ENCODE measurements around the gene DYNLT2. TPM values are rescaled to one million over a fixed set of nuclear protein-coding genes. Genes with fewer than 3 reads are reported as not detected.

DYNLT2 gene
- total RNA-seq, 1 donor from 2014 or later = 1.6 TPM

DNA sequence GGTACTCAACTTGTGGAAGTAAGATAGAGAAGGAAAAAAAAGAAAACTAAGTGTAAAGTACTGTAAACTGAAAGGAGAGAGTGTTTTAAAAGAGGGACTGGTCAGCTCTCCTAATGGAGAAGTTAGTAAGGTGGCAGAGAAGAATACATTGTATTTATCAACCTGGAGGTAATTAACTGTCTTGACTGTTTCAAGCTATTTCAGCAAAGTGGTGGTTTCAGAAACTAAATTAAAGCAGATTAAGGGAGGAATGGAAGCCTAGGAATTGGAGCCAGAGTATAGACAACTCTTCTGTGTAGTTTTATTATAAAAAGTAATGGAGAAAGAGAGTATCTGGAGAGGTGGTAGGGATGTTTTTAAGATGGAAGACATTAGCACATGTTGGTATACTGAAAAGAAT is 24.4 kb downstream of the DYNLT2 start:
- DNase-seq = no peak
- ATAC-seq = no peak
- Histone ChIP-seq H3K27me3 (ENCODE audit: low read depth) (no peaks in the 10 kb centered on the region), H3K27ac (no peak overlapping the region), H3K36me3 (no peaks in the 10 kb centered on the region), H3K9me3 (no peaks in the 10 kb centered on the region), H3K4me3 (no peak overlapping the region), H3K4me1 (peaks cover 14% of the 10 kb centered on the region)
- TF ChIP-seq, protein P1, sequence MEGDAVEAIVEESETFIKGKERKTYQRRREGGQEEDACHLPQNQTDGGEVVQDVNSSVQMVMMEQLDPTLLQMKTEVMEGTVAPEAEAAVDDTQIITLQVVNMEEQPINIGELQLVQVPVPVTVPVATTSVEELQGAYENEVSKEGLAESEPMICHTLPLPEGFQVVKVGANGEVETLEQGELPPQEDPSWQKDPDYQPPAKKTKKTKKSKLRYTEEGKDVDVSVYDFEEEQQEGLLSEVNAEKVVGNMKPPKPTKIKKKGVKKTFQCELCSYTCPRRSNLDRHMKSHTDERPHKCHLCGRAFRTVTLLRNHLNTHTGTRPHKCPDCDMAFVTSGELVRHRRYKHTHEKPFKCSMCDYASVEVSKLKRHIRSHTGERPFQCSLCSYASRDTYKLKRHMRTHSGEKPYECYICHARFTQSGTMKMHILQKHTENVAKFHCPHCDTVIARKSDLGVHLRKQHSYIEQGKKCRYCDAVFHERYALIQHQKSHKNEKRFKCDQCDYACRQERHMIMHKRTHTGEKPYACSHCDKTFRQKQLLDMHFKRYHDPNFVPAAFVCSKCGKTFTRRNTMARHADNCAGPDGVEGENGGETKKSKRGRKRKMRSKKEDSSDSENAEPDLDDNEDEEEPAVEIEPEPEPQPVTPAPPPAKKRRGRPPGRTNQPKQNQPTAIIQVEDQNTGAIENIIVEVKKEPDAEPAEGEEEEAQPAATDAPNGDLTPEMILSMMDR (IDR thresholded peaks at IDR 0.05) = no peak
- intact Hi-C loops (cut with DNase I) = no loop called here

DNA sequence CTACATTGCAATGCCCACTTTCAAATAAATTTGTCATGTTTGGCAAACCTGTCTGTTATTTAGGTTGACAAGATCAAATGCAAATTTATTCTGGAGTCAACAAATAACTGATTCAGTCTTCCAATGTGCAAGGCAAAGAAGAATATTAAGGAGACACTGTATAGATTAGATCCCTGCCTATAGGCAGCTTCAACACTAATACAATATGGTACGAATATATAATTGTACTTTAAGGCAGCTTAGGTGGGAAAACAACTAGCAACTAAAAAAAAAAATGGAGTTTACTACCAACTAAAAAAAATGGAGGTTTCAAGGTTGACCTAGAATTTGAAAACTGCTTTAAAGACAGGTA is 25.3 kb downstream of the DYNLT2 start:
- no peak for DNase-seq
- intact Hi-C loops (cut with DNase I) = no loop called here
- no peak overlapping the region for H3K27ac ChIP-seq
- no peak overlapping the region for H3K4me3 ChIP-seq
- no peak for ATAC-seq
- TF ChIP-seq, protein P1 (IDR thresholded peaks at IDR 0.05) = no peak
- no peaks in the 10 kb centered on the region for H3K27me3 ChIP-seq (ENCODE audit: low read depth)
- H3K36me3 ChIP-seq = no peaks in the 10 kb centered on the region
- H3K9me3 ChIP-seq = no peaks in the 10 kb centered on the region
- H3K4me1 ChIP-seq = peaks cover 23% of the 10 kb centered on the region

DNA sequence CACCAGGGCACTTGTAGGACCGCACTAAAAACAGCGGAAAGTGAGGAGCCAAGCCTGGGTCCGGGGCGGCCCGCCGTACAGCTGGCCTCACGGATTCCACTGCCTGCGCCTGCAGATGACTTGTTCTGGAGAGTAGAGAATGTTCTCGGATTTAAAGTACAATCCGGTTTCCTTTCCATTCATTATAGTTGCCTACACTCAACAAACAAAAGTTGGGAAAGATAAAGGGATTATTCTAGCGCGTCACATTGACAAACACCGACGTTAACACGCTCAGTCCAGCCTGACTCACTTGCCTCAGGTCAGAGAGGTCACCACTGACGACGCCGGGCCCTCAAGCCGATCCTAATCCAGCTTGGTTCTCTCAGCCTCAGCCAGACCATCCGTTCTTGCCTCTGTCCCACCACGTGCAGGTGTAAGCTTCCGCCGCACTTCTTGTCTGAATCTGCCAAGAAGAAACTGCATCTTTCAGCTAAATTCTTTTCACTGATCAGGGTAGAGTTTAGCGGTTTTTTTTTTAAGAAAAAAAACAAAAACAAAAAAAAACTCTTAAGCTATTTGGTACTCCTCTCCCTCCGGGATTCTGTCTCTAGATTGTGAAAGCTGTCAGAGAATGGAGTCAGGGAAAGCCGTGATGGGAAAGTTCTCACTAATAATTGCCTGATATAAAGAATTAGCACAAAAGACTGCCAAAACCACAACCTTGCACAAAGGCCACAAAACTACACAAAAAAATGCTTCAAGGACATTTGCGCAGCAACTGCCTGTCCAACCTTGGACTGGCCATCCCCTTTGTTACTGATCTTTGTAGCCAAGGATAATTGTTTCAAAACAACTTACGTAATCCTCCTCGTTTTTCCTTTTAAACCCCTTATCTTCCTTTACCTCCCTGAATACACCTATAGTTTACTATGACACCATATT is 26.0 kb downstream of the DYNLT2 start:
- TF ChIP-seq, protein P1 (IDR thresholded peaks at IDR 0.05) = no peak
- intact Hi-C loops (cut with DNase I) = no loop called here

DNA sequence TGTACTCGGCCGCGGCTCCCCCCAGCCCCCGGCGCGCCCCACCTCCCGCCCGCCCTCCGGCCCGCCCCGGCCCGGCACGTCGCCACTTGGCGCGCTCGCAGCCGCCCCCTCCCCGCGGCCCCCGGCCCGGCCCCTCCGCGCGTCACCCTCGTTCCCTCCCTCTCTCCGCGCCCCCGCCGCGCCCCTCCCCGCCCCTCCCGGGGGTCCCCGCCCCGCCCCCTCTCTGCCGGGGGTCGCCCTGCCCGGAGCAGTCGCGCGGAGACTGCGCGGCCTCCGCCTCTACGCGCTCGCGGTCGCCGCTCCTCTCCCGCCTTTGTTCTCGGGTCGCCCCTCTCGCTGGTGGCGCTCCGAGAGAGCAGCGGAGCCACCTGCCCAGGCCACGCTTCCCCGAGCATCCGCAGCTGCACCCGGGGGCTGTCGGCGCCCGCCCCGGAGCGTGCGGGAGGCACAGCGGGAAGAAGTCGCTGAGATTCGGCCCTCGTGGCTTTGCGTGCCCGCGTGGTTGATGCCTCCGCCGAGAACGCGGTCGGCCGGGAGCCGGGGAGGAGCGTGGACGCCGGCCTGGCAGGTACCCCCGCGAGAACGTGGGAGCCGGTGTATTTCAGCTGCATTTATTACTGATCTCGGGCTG is 26.8 kb downstream of the DYNLT2 start, which contains the start of gene PHF10:
TSS of gene PHF10 (minus strand) at position 7 of the 631 bp plus-strand sequence. CDS start 569 bp downstream, outside the sequence.
- intact Hi-C loops (cut with DNase I) = no loop called here
- Histone ChIP-seq H3K27ac (peak within 1 kb of the TSS; percentile 89), H3K36me3 (no peaks in the 10 kb centered on the region), H3K27me3 (ENCODE audit: low read depth) (no peaks in the 10 kb centered on the region), H3K4me3 (peak within 1 kb of the TSS; percentile 73), H3K4me1 (peaks cover 24% of the 10 kb centered on the region), H3K9me3 (no peaks in the 10 kb centered on the region)
- DNase-seq (peak; percentile 62), ATAC-seq (peak; percentile 71)
- TF ChIP-seq, protein P1 (IDR thresholded peaks at IDR 0.05) = no peak

More for the DNA sequence above, 26.0 kb downstream of the DYNLT2 start:
- no peaks in the 10 kb centered on the region for H3K36me3 ChIP-seq
- ATAC-seq (peak; percentile 73 to 74), DNase-seq (peak; percentile 67)
- H3K27ac ChIP-seq = peak overlapping the region; percentile 89
- H3K4me3 ChIP-seq = peak overlapping the region; percentile 68
- no peaks in the 10 kb centered on the region for H3K27me3 ChIP-seq (ENCODE audit: low read depth)
- H3K4me1 ChIP-seq = peaks cover 24% of the 10 kb centered on the region
- no peaks in the 10 kb centered on the region for H3K9me3 ChIP-seq

DNA sequence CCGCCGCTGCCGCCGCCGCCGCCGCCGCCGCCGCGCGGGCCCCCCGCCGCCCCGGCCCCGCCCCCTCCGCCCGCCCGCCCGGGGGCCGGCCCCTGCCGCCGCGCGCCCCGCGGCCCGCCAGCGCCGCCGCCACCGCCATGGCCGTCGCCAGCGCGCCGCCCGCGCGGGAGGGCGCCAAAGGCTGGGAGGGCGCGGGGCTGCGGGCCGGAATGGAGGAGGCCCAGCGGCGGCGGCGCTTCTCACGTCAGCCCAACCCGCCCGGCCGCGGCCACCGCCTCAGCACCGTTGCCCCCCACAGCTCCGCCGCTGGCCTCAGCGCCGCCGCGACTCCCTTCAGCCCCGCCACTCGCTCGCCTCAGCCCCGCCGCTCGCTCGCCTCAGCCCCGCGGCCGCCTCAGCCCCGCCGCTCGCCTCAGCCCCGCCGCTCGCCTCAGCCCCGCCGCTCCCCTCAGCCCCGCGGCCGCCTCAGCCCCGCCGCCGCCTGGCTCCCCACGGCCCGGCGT is 27.3 kb downstream of the DYNLT2 start:
- H3K36me3 ChIP-seq = peaks cover 1% of the 10 kb centered on the region
- TF ChIP-seq, protein P1 (IDR thresholded peaks at IDR 0.05) = no peak
- ATAC-seq = peak; percentile 4 to 33
- H3K27me3 ChIP-seq (ENCODE audit: low read depth) = no peaks in the 10 kb centered on the region
- intact Hi-C loops (cut with DNase I) = no loop called here
- H3K9me3 ChIP-seq = no peaks in the 10 kb centered on the region
- peaks cover 24% of the 10 kb centered on the region for H3K4me1 ChIP-seq
- DNase-seq = peak; percentile 58
- H3K4me3 ChIP-seq = peak overlapping the region; percentile 68
- peak overlapping the region; percentile 80 for H3K27ac ChIP-seq

Data from lower lobe of right lung (tissue), 2 donors.